Peyer's patch (tissue), 4 donors: Measurements from ENCODE around the gene TRPC6. TPM values are rescaled to one million over a fixed set of nuclear protein-coding genes. Genes with fewer than 3 reads are reported as not detected.

Experiments
- DNase-seq, 3 donors: peaks; one replicate each; pipeline ENCODE4 v3.0.0-alpha.2; 2017 to 2019
- H3K27ac ChIP-seq, 4 donors: fragments of 200-600 bp; sonication (generic); one replicate each; pipeline ENCODE4 v1.5.1; 2016 to 2019
- H3K27me3 ChIP-seq, 2 donors: fragments of 200-600 bp; sonication (generic); one replicate each; pipeline ENCODE4 v1.5.1; 2019
- H3K36me3 ChIP-seq, 3 donors: fragments of 200-600 bp; sonication (generic); one replicate each; pipeline ENCODE4 v1.5.1; 2016 to 2019
- H3K4me1 ChIP-seq, 4 donors: fragments of 200-600 bp; sonication (generic); one replicate each; pipeline ENCODE4 v1.5.1; 2016 to 2019
- H3K4me3 ChIP-seq, 4 donors: fragments of 200-600 bp; sonication (generic); 1 replicate in 3 of 4; 2 replicates in 1 of 4; pipeline ENCODE4 v1.5.1; 2016 to 2019; ENCODE audit warnings: mild to moderate bottlenecking in 1 of 4
- H3K9me3 ChIP-seq, 4 donors: fragments of 200-600 bp; sonication (generic); one replicate each; pipeline ENCODE4 v1.5.1; 2016 to 2019; ENCODE audit warnings: mild to moderate bottlenecking in 1 of 4
- CTCF ChIP-seq, 6 experiments: fragments of 450-650 bp in 4 of 6; fragments of 200-600 bp in 2 of 6; sonication (generic) in 1 of 6; IDR thresholded peaks; one replicate each; pipeline ENCODE4 v1.5.1; 2017 to 2019; ENCODE audit warnings: antibody characterized with exemption in 6 of 6, mild to moderate bottlenecking in 3 of 6, moderate library complexity in 1 of 6
- POLR2A ChIP-seq, 2 donors: fragments of 450-650 bp; IDR thresholded peaks; one replicate each; pipeline ENCODE4 v1.5.1; 2017; ENCODE audit warnings: antibody characterized with exemption in 2 of 2, mild to moderate bottlenecking in 2 of 2, moderate library complexity in 2 of 2
- total RNA-seq, 4 donors: library from RNA; depleted of rRNA; stranded (reverse); fragments of >200 nt; gene quantifications; one replicate each; pipeline ENCODE4 v1.1.0, GENCODE V29; 2016

The TRPC6 gene
- total RNA-seq, 4 donors from 2014 or later = 0.67 to 31.4 (median 1.4) TPM

- DNase-seq = no peak
- TF ChIP-seq CTCF (IDR thresholded peaks at IDR 0.05) (no peak), POLR2A (IDR thresholded peaks at IDR 0.05) (no peak)
Observed at GRCh38 chr11:101478587-101479369, 105.0 kb downstream of the TRPC6 start.

GRCh38 chr11:101477926-101478325 is 105.9 kb downstream of the TRPC6 start:
- no peaks in the 10 kb centered on the region for H3K9me3 ChIP-seq
- H3K27me3 ChIP-seq = no peaks in the 10 kb centered on the region
- H3K36me3 ChIP-seq = no peaks in the 10 kb centered on the region
- H3K4me1 ChIP-seq = no peaks in the 10 kb centered on the region
- H3K27ac ChIP-seq = no peak overlapping the region
- TF ChIP-seq CTCF (IDR thresholded peaks at IDR 0.05) (no peak), POLR2A (IDR thresholded peaks at IDR 0.05) (no peak)
- no peak overlapping the region for H3K4me3 ChIP-seq
- DNase-seq = no peak

More at GRCh38 chr11:101478587-101479369, 105.0 kb downstream of the TRPC6 start:
- no peaks in the 10 kb centered on the region for H3K4me1 ChIP-seq
- no peak overlapping the region for H3K27ac ChIP-seq
- H3K9me3 ChIP-seq = no peaks in the 10 kb centered on the region
- no peak overlapping the region for H3K4me3 ChIP-seq
- H3K36me3 ChIP-seq = no peaks in the 10 kb centered on the region
- no peaks in the 10 kb centered on the region for H3K27me3 ChIP-seq

- H3K36me3 ChIP-seq = no peaks in the 10 kb centered on the region
- no peaks in the 10 kb centered on the region for H3K4me1 ChIP-seq
- TF ChIP-seq POLR2A (IDR thresholded peaks at IDR 0.05) (no peak), CTCF (IDR thresholded peaks at IDR 0.05) (no peak)
- no peaks in the 10 kb centered on the region for H3K9me3 ChIP-seq
- no peak for DNase-seq
- no peak overlapping the region for H3K27ac ChIP-seq
- H3K4me3 ChIP-seq = no peak overlapping the region
- no peaks in the 10 kb centered on the region for H3K27me3 ChIP-seq
Observed at GRCh38 chr11:101476191-101476590, 107.6 kb downstream of the TRPC6 start.

GRCh38 chr11:101475699-101476098 is 108.1 kb downstream of the TRPC6 start:
- Histone ChIP-seq H3K27ac (no peak overlapping the region), H3K4me1 (no peaks in the 10 kb centered on the region), H3K9me3 (no peaks in the 10 kb centered on the region), H3K4me3 (no peak overlapping the region), H3K36me3 (no peaks in the 10 kb centered on the region), H3K27me3 (no peaks in the 10 kb centered on the region)
- TF ChIP-seq CTCF (IDR thresholded peaks at IDR 0.05) (no peak), POLR2A (IDR thresholded peaks at IDR 0.05) (no peak)
- DNase-seq = no peak

- Histone ChIP-seq H3K36me3 (no peaks in the 10 kb centered on the region), H3K4me1 (no peaks in the 10 kb centered on the region), H3K27me3 (no peaks in the 10 kb centered on the region), H3K4me3 (no peak overlapping the region), H3K27ac (no peak overlapping the region), H3K9me3 (no peaks in the 10 kb centered on the region)
- TF ChIP-seq CTCF (IDR thresholded peaks at IDR 0.05) (no peak), POLR2A (IDR thresholded peaks at IDR 0.05) (no peak)
- no peak for DNase-seq
Observed at GRCh38 chr11:101474666-101475065, 109.1 kb downstream of the TRPC6 start.
